A549 treated with AZD9567 at 1 μM for 4 hours (cell line): ENCODE results near the gene RPL7L1. TPM values are rescaled to one million over a fixed set of nuclear protein-coding genes. Genes with fewer than 3 reads are reported as not detected.

ENCODE experiments used
- total RNA-seq: library from RNA; stranded (reverse); fragments of 200-300 nt; extraction: Qiagen RNA extraction; gene quantifications from 5 replicates; pipeline ENCODE4 v1.2.3, GENCODE V29; 2022; ENCODE audit not compliant: insufficient read depth

RPL7L1 gene
- total RNA-seq = 63.2 to 88.2 TPM (median 65.6 TPM) in 5 replicates

GRCh38 chr6:42879372-42880239 lies at the start of gene RPL7L1:
TSS of gene RPL7L1 (plus strand) at chr6:42879616. CDS start at chr6:42879911, 295 bp downstream.

GRCh38 chr6:42915732-42916131 lies 36.3 kb downstream of the RPL7L1 start, which contains the start of gene PTCRA:
TSS of gene PTCRA (plus strand) at chr6:42916053. CDS start at chr6:42916070, 17 bp downstream.

GRCh38 chr6:42928986-42929820 lies 49.8 kb downstream of the RPL7L1 start, which contains the start of gene CNPY3:
TSS of gene CNPY3 (plus strand) at chr6:42929480. CDS start at chr6:42929571, 91 bp downstream.

Other genes with a start within 250 kb of the RPL7L1 start
- not detected in 5 replicates for gene PRPH2, start 157.0 kb upstream of the RPL7L1 start, total RNA-seq
- 16.5 to 18.4 TPM (median 17.0 TPM) in 5 replicates for gene TBCC, start 133.5 kb upstream of the RPL7L1 start, total RNA-seq
- 2.1 to 3.4 TPM (median 2.6 TPM) in 5 replicates for gene BICRAL, start 97.6 kb upstream of the RPL7L1 start, total RNA-seq
- not detected in 5 replicates for gene PTCRA, start 36.4 kb downstream of the RPL7L1 start, total RNA-seq
- 30.9 to 44.1 TPM (median 40.6 TPM) in 5 replicates for gene CNPY3, start 49.9 kb downstream of the RPL7L1 start, total RNA-seq
- 0.13 to 0.22 TPM (median 0.16 TPM) in 4 of 5 replicates, not detected in the other for gene GNMT, start 81.1 kb downstream of the RPL7L1 start, total RNA-seq
- 6.8 to 9.0 TPM (median 8.8 TPM) in 5 replicates for gene PEX6, start 99.6 kb downstream of the RPL7L1 start, total RNA-seq
- gene PPP2R5D, start 105.0 kb downstream of the RPL7L1 start, total RNA-seq = 24.4 to 30.2 TPM (median 25.9 TPM) in 5 replicates
- gene MEA1, start 134.3 kb downstream of the RPL7L1 start, total RNA-seq = 84.2 to 98.3 TPM (median 93.7 TPM) in 5 replicates
- 26.1 to 33.2 TPM (median 28.5 TPM) in 5 replicates for gene KLHDC3, start 134.6 kb downstream of the RPL7L1 start, total RNA-seq
- gene RRP36, start 142.0 kb downstream of the RPL7L1 start, total RNA-seq = 67.4 to 78.5 TPM (median 71.4 TPM) in 5 replicates
- gene CUL7, start 174.2 kb downstream of the RPL7L1 start, total RNA-seq = 5.6 to 8.5 TPM (median 7.8 TPM) in 5 replicates
- gene MRPL2, start 179.8 kb downstream of the RPL7L1 start, total RNA-seq = 60.2 to 69.4 TPM (median 62.1 TPM) in 5 replicates
- gene KLC4, start 180.0 kb downstream of the RPL7L1 start, total RNA-seq = 4.8 to 7.7 TPM (median 6.4 TPM) in 5 replicates
- gene PTK7, start 196.7 kb downstream of the RPL7L1 start, total RNA-seq = 4.4 to 12.7 TPM (median 5.0 TPM) in 5 replicates